ENCODE data around the gene ATP8A2.

GRCh38 chr13:25473864-25474263 lies 102.1 kb downstream of the ATP8A2 start:
- no peak for TF ChIP-seq CTCF (IDR thresholded peaks at IDR 0.05; ENCODE audit: insufficient read depth, low read depth, low read length)
- TF ChIP-seq EZH2 (IDR thresholded peaks at IDR 0.05; ENCODE audit: insufficient read depth, low read length): no peak

Measured in astrocyte (in vitro differentiated cells and primary cell).